GM21367 (cell line): ENCODE data around the gene ESPNL.
"Not testable (repeated sequence)": the region's sequence is repeated elsewhere in the genome, so short reads cannot be mapped to it uniquely, and the experiment has no call there.

ENCODE experiments used
- ATAC-seq: cut with Tn5 transposase; IDR thresholded peaks from one replicate; pipeline ENCODE4 v1.9.1; 2021; ENCODE audit not compliant: unreplicated experiment

The ESPNL gene

DNA sequence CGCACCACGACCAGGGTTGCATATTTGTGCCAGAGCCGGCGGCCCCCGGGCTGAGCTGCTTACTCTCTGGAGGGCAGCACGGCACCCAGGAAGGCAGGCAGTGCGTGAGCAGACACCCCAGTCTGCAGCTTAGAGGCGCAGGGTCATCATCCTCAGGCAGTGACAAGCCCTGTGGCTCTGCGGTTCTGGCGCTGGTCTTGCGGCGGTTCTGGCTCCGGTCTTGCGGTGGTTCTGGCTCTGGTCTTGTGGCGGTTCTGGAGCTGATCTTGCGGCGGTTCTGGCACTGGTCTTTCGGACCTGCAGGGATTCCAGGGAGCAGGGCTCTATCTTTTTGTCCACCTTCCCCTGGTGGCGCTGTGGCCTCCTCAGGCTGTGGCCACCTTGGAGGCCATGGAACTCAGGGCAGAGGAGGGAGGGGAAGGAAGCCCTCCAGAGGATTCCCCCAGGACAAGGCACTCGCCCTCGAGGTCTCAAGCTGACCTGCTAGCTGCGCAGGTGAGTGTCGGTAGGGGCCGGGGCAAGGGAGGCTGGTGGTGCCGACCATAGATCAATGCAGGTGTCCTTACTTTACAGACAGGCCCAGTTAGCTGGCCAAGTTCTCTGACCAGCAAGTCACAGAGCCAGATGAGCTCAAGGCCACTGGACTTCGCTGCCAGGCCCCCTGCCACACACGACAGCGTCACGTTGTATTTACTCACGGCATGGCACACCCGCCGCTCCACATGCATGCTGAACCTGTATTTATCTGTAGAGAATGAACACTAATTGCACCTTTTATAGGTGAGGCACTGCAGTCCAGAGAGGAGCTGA lies 14.9 kb downstream of the ESPNL start:
- no peak for ATAC-seq

GRCh38 chr2:238115709-238116108 lies 15.6 kb downstream of the ESPNL start:
- not testable (repeated sequence) for ATAC-seq

GRCh38 chr2:238116298-238117198 lies 16.4 kb downstream of the ESPNL start:
- ATAC-seq = no peak

DNA sequence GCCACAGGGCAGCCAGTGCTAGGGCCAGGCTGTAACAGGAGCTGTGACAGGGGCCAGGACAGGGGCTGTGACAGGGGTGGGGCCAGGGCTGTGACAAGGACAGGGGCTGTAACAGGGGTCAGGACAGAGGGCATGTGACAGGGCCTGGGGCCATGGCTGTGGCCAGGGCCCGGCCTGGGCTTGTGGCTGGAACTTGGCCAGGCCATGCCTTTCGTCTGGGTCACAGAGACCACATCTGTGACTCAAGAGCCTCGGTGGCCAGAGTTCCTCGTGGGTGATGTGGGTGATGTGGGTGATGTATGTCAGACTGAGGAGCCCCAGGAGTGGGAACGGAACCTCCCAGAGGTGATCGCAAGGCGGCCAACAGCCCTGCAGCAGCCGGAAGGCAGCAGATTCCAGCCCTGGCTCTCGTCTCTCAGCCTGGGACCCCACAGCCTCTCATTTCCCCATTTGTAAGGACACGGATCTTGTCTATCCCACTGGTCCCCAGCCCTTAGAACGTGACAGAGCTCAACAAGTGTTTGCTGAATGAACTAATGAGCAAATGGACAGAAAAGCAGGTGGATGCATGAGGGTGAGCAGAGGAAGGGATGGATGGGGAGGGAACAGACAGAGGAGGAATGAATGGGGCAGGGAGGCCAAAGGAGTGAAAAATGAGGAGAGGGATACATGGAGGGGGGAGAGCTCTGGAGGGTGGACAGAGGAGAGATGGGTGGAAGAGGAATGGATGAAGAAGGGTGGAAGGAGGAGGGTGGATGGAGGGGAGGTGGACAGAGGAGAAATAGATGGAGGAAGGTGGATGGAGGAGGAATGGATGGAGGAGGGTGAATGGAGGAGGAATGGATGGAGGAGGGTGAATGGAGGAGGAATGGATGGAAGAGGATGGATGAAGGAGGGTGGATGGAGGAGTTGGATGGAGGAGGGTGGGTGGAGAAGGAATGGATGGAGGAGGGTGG lies 17.3 kb downstream of the ESPNL start:
- no peak for ATAC-seq

GRCh38 chr2:238119756-238120462 lies 19.8 kb downstream of the ESPNL start:
- no peak for ATAC-seq

DNA sequence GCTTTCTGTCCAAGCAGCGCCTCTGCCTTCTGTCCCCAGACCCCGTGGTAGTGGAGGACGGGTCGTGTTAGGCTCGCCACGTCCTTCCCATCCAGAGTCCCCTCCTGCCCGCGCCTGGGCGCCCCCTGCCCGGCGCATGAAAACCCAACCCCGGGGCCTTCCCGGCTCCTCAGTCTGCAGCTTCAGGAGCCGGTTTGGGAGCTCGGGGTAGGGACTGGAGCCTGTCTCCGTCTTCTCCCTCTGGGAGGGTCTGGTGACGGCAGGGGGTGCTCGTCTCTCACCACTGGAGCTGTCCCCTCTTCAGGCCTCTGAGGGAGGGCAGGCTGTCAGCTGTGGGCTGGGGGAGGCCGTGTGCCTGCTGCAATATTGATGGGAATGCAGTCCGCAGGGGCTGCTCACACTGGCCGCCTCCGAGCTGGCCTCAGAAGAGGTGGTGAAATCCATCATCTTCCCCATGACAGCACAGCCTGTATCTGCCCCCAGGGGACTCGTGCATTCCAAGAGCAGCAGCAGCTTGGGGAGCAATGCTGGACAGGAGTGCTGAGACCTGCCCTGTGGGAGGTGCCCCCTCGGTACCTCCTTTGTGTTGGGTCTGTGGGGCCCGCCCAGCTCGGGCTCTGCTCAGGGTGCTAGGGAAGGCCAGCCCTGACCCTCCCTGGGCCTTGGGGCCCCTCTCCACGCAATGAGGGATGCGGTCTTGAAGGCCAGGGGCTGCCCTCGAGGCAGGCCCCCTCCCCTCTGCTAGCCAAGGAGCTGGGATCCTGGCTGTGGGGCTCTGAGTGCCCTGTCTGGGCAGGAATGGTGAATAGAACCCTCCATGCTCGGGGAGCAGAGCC lies 20.5 kb downstream of the ESPNL start:
- ATAC-seq = no peak

GRCh38 chr2:238121511-238122286 lies 21.6 kb downstream of the ESPNL start:
- ATAC-seq = no peak

- ATAC-seq = no peak
Measured at GRCh38 chr2:238122287-238123217, 22.4 kb downstream of the ESPNL start.

DNA sequence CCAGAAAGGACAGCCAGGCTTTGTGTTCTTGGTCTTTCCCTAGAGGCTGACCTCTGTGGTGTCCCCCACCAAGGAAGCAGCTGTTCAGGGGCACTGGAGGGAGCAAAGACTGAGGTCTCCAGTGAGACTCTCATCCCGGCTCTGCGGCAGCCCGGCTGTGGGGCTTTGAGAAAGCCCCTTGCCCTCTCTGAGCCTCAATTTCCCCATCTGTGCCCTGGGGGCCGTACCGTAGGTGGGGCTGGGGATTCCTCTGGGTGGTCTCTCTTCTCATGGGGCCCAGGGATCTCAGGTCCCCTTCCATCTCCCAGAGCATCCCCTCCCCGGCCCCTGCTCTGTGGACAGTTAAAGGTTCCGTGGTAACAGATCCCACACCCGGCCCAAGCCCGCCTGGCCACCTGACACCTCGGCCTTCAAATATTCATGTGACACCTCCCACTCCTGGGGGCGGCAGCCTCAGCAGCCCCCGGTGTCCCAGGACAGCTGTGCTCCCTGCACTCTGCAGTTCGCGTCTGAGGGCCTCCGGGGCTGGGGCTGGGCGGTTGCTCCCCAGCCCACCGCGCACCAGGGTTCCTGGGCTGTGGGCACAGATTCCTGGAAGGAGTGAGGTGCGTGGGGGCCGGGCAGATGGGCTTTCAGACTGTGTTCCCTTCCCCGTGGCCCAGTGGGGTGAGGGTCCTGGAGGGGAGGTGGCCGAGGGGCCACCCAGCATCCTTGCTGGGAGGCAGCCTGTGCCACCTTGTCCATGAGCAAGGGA lies 23.3 kb downstream of the ESPNL start:
- no peak for ATAC-seq

GRCh38 chr2:238123991-238124470 lies 23.9 kb downstream of the ESPNL start:
- no peak for ATAC-seq

GRCh38 chr2:238124488-238125126 lies 24.5 kb downstream of the ESPNL start:
- no peak for ATAC-seq

- no peak for ATAC-seq
Measured at GRCh38 chr2:238125127-238125885, 25.2 kb downstream of the ESPNL start.

- no peak for ATAC-seq
Measured at GRCh38 chr2:238126338-238126737, 26.2 kb downstream of the ESPNL start.

DNA sequence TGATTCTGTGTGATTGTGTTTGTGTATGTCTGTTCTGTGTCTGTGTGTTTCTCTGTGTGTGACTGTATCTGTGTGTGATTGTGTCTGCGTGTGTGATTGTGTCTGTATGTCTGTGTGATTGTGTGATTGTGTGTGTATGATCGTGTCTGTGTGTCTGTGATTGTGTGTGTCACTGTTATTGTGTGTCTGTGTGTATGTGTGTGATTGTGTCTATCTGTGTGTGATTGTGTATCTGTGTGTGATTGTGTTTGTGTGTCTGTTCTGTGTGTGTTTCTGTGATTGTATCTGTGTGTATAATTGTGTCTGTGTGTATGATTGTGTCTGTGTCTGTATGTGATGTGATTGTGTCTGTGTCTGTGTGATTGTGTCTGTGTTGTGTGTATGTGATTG lies 26.6 kb downstream of the ESPNL start:
- no peak for ATAC-seq
